H1 (cell line): ENCODE results near the gene IL1RAP.

Source experiments
- CREB1 ChIP-seq: IDR thresholded peaks from 2 replicates; pipeline ENCODE4 v1.6.1; 2012; ENCODE audit warnings: inconsistent platforms
- EZH2 ChIP-seq: fragments of 200-600 bp; sonication (generic); IDR thresholded peaks from 2 replicates; pipeline ENCODE4 v1.7.1; 2012; ENCODE audit warnings: low read depth, mild to moderate bottlenecking, moderate library complexity, low read length, inconsistent platforms; ENCODE audit not compliant: severe bottlenecking
- PHF8 ChIP-seq: fragments of 200-600 bp; sonication (generic); conservative IDR thresholded peaks from 2 replicates; pipeline ENCODE4 v1.7.1; 2012; ENCODE audit warnings: low read depth, mild to moderate bottlenecking, inconsistent platforms, low read length, moderate library complexity
- POLR2A ChIP-seq, 2 experiments: IDR thresholded peaks; 1 replicate in 1 of 2; 2 replicates in 1 of 2; pipeline ENCODE4 v1.6.1; 2011; ENCODE audit warnings: low read depth in 2 of 2, low read length in 2 of 2, mild to moderate bottlenecking in 2 of 2; ENCODE audit errors: control extremely low read depth in 1 of 2
- RFX5 ChIP-seq: IDR thresholded peaks from 2 replicates; pipeline ENCODE4 v1.6.1; 2011; ENCODE audit warnings: low read depth, low read length, improper control_type of control experiment, borderline replicate concordance
- USF2 ChIP-seq: IDR thresholded peaks from 2 replicates; pipeline ENCODE4 v1.6.1; 2011; ENCODE audit warnings: low read length, improper control_type of control experiment

GRCh38 chr3:190492966-190493365 is 20.9 kb upstream of the IL1RAP start:
- TF ChIP-seq CREB1 (no peak), POLR2A (IDR thresholded peaks at IDR 0.05; ENCODE audit: control extremely low read depth in 1 of 2, low read depth in 2 of 2, low read length in 2 of 2) (no peak), RFX5 (no peak), PHF8 (no peak), EZH2 (no peak), USF2 (no peak)
